HepG2 (cell line): Measurements from ENCODE around the gene AMD1. TPM values are rescaled to one million over a fixed set of nuclear protein-coding genes. Genes with fewer than 3 reads are reported as not detected.
A peak's percentile ranks its signal among the peaks of the same experiment; 100 is the strongest.

Source experiments
- ATAC-seq: fragments of 200-7000 bp; cut with Tn5 transposase; 3 replicates; pipeline ENCODE4 v1.9.1; 2020; ENCODE audit warnings: mild to moderate bottlenecking, moderate library complexity
- BruUV-seq: library from RNA; stranded (reverse); fragments of 400-500 nt; replicated peaks from 2 replicates; lab custom pipeline; 2021; lab: Mats Ljungman, UMichigan
- CTCF ChIA-PET: fragments of 300-600 bp; formaldehyde crosslinking; extraction: SDS; loops from one replicate; lab custom pipeline; 2021; ENCODE audit warnings: low total read pairs, inconsistent platforms, low intra/inter-chr PET ratio; lab: Yijun Ruan, JAX
- POLR2A ChIA-PET: fragments of 350-600 bp; sonication (Branson Sonifier 250); formaldehyde crosslinking; loops from one replicate; lab custom pipeline; 2020; ENCODE audit warnings: antibody characterized with exemption, inconsistent platforms; lab: Yijun Ruan, JAX
- DNase-seq: peaks from one replicate; pipeline ENCODE4 v3.0.0-alpha.2; 2015; ENCODE audit warnings: low spot score
- FAIRE-seq: peaks from 3 replicates; lab custom pipeline; 2011; peaks lifted over from hg19 to GRCh38; lab: Jason Lieb, UNC
- H2AFZ ChIP-seq: one replicate; pipeline ENCODE4 v1.6.1; 2011; ENCODE audit warnings: low read length, inconsistent platforms
- H3K27ac ChIP-seq: fragments of 300-600 bp; 3 replicates; pipeline ENCODE4 v1.8.0; 2011; ENCODE audit warnings: mixed run types, mild to moderate bottlenecking, mixed read lengths, low read length, inconsistent platforms; ENCODE audit not compliant: insufficient read depth; ENCODE audit errors: extremely low read length
- H3K27me3 ChIP-seq, 2 experiments: fragments of 200-600 bp in 1 of 2; 2 replicates in 1 of 2; 3 replicates in 1 of 2; pipeline versions ENCODE4 v1.6.0 to v1.8.0; 2011; ENCODE audit warnings: low read length in 2 of 2, mild to moderate bottlenecking in 2 of 2, moderate library complexity in 2 of 2, inconsistent platforms in 1 of 2; ENCODE audit not compliant: insufficient read depth in 2 of 2, control insufficient read depth in 1 of 2
- H3K36me3 ChIP-seq, 2 experiments: fragments of 200-600 bp in 1 of 2; replicated peaks in 1 of 2; 2 replicates in 1 of 2; 3 replicates in 1 of 2; pipeline versions ENCODE4 v1.5.1 to v1.8.0; 2011; ENCODE audit warnings: low read length in 2 of 2, inconsistent platforms in 1 of 2; ENCODE audit not compliant: insufficient read depth in 2 of 2, control insufficient read depth in 1 of 2
- H3K4me1 ChIP-seq: 2 replicates; pipeline ENCODE4 v1.5.1; 2012; ENCODE audit warnings: low read length, inconsistent platforms; ENCODE audit not compliant: insufficient read depth
- H3K4me2 ChIP-seq: 2 replicates; pipeline ENCODE4 v1.6.0; 2011; ENCODE audit warnings: low read depth, low read length, inconsistent platforms
- H3K4me3 ChIP-seq, 3 experiments: fragments of 200-600 bp in 1 of 3; sonication (generic), shearing (Covaris generic) in 1 of 3; replicated peaks in 1 of 3; 2 replicates each; pipeline ENCODE4 v1.5.1; 2011 to 2016; ENCODE audit warnings: low read length in 3 of 3, inconsistent platforms in 2 of 3, low read depth in 2 of 3, mild to moderate bottlenecking in 2 of 3, control low read depth in 1 of 3, mixed read lengths in 1 of 3; ENCODE audit not compliant: insufficient read depth in 1 of 3
- H3K79me2 ChIP-seq: one replicate; pipeline ENCODE4 v1.6.1; 2011; ENCODE audit warnings: low read length, inconsistent platforms; ENCODE audit not compliant: insufficient read depth
- H3K9ac ChIP-seq: 2 replicates; pipeline ENCODE4 v1.6.0; 2011; ENCODE audit warnings: mild to moderate bottlenecking, low read depth, low read length, inconsistent platforms; ENCODE audit not compliant: insufficient read depth
- H3K9me3 ChIP-seq: 2 replicates; pipeline ENCODE4 v1.5.1; 2012; ENCODE audit warnings: mild to moderate bottlenecking, low read length
- H4K20me1 ChIP-seq: 2 replicates; pipeline ENCODE4 v1.6.0; 2011; ENCODE audit warnings: inconsistent platforms, mild to moderate bottlenecking, low read length, moderate library complexity; ENCODE audit not compliant: insufficient read depth
- NFKBIZ ChIP-seq: IDR thresholded peaks from 2 replicates; pipeline ENCODE4 v1.6.1; 2018; ENCODE audit warnings: missing genetic modification reagents, missing compliant biosample characterization
- POLR2AphosphoS5 ChIP-seq: IDR thresholded peaks from 2 replicates; pipeline ENCODE4 v1.6.1; 2012; ENCODE audit warnings: low read depth, low read length
- POLR2G ChIP-seq: fragments of 200-400 bp; formaldehyde crosslinking; IDR thresholded peaks from 2 replicates; pipeline ENCODE4 v1.6.1; 2018; ENCODE audit warnings: mild to moderate bottlenecking, low read depth, low read length, moderate library complexity
- RBM22 ChIP-seq: fragments of 200-400 bp; formaldehyde crosslinking; optimal IDR thresholded peaks from 2 replicates; pipeline ENCODE3; 2017; ENCODE audit warnings: mild to moderate bottlenecking, low read length, moderate library complexity
- SOX13 ChIP-seq, 3 experiments: fragments of 450-650 bp in 1 of 3; sonication (generic) in 1 of 3; formaldehyde crosslinking in 1 of 3; IDR thresholded peaks in 2 of 3; conservative IDR thresholded peaks in 1 of 3; 2 replicates each; pipeline versions ENCODE4 v1.5.0 to v1.6.1; 2016 to 2020; ENCODE audit warnings: antibody characterized with exemption in 1 of 3, mild to moderate bottlenecking in 1 of 3, missing compliant biosample characterization in 1 of 3, missing genetic modification reagents in 1 of 3, moderate library complexity in 1 of 3
- ZNF644 ChIP-seq: IDR thresholded peaks from 2 replicates; pipeline ENCODE4 v1.6.1; 2016; ENCODE audit warnings: low read depth
- WGBS: methylation state at CpG from one replicate; pipeline ENCODE4 v1.1.6; 2017; ENCODE audit warnings: low lambda C conversion rate; 5-methylcytosine and 5-hydroxymethylcytosine counted together
- in situ Hi-C: cut with HindIII; loops from 2 replicates; pipeline ENCODE4 v1.10.0; 2017; ENCODE audit warnings: low pct_unique_long_range_greater_than_20kb; ENCODE audit not compliant: extremely low pct_ligation_motif_present
- intact Hi-C: fragments of 100-400 bp; cut with micrococcal nuclease; formaldehyde crosslinking; loops from one replicate; pipeline ENCODE4 v1.10.0; 2022; ENCODE audit not compliant: unreplicated experiment
- polyA plus RNA-seq, 8 experiments: library from polyadenylated mRNA; depleted of rRNA in 3 of 8; stranded (reverse) in 7 of 8; unstranded in 1 of 8; fragments of >200 nt; fragmentation: Illumina TruSeq in 4 of 8; extraction: Trizol in 4 of 8; gene quantifications; 2 replicates each; pipeline versions ENCODE4 v1.2.1 to v1.2.3, GENCODE V29; 2011 to 2016; ENCODE audit warnings: low read depth in 4 of 8, missing spikeins in 1 of 8, mixed read lengths in 1 of 8; ENCODE audit not compliant: insufficient read depth in 1 of 8
- total RNA-seq, 5 experiments: library from RNA; depleted of rRNA; stranded (reverse); fragments of >200 nt; fragmentation: Illumina TruSeq; extraction: Trizol; gene quantifications; 2 replicates each; pipeline ENCODE4 v1.2.3, GENCODE V29; 2016; ENCODE audit warnings: low read depth in 1 of 5

Gene AMD1
- total and polyA plus RNA-seq, 2 of the 13 experiments (the other 11 are each of a cell fraction or from before 2014, with no cell fraction given): 108 to 123 TPM

DNA sequence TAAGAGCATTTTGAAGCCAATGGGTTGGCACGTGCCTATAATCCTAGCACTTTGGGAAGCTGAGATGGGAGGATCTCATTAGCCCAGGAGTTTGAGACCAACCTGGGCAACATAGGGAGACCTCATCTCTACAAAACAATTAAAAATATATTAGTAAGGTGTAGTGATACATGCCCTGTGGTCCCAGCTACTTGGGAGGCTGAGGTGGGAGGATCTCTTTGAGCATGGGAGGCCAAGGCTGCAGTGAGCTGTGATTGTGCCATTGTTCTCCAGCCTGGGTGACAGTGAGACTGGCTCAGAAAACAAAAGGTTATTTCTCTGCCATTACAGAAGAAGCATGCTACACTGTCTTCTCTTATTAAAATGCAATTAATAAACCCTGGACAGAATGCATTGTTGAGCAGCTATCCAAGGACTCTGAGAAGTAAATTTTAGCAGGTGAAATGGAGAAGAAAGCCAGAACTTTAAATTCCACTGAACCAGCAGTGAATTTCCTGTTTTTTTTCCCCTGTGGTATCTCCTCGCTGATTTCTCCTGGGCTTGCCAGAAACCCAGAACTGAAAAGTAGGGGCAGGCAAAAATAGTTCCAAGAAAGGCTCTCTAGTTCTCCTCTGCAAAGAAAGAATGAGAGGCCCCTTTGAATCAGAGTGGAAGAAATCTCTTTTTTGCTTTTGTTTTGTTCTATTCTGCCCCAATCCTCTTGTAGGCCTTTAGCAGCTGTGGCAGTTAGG, 8.4 kb downstream of the AMD1 start (continued):
- TF ChIP-seq SOX13 (IDR thresholded peaks at IDR 0.05): no peak
- 0 out of 4 replicates have a peak, but pooled peaks of 1 of the 2 experiments have one; percentile 36 for TF ChIP-seq SOX13 (CRISPR knock-in tag; conservative IDR thresholded peaks at IDR 0.05 in 1 of 2, IDR thresholded peaks at IDR 0.05 in 1 of 2)
- no peak for TF ChIP-seq NFKBIZ (CRISPR knock-in tag)

DNA sequence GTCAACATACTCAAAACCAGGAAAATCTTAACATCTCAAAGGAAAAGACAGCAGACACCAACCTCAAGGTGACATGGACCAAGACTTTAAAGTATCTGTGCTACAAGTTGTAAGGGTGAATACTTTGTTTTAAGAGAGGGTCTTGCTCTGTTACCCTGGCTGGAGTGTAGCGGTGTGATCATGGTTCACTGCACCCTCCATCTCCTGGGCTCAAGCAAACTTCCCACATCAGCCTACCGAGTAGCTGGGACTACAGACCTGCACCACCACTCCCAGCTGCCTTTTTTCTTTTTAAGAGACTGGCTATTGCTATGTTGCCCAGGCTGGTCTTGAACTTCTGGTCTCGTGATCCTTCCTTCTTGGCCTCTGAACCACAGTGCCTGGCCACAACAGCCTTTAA, 9.7 kb downstream of the AMD1 start:
- Histone ChIP-seq H3K9ac (no peak overlapping the region), H2AFZ (no peak overlapping the region), H3K4me3 (no peak overlapping the region; a peak in 1 of 6 replicates), H3K4me2 (peak overlapping the region; percentile 79; the same call in 1 of the 2 replicates), H4K20me1 (peaks cover 100% of the 10 kb centered on the region), H3K9me3 (no peaks in the 10 kb centered on the region), H3K4me1 (peaks cover 98% of the 10 kb centered on the region), H3K36me3 (peaks cover 4 to 16% of the 10 kb centered on the region in 2 experiments; a peak in 4 of 5 replicates), H3K27ac (no peak overlapping the region), H3K27me3 (no peaks in the 10 kb centered on the region), H3K79me2 (peaks cover 99% of the 10 kb centered on the region)
- FAIRE-seq (no peak), ATAC-seq (peak; percentile 19; the same call in 1 of the 3 replicates), DNase-seq (no peak)
- intact Hi-C loops: no loop called here
- TSS peak; percentile 17 for BruUV-seq
- TF ChIP-seq POLR2AphosphoS5 (peak; percentile 44; the same call in 1 of the 2 replicates), POLR2G (peak; percentile 13; the same call in 1 of the 2 replicates), ZNF644 (CRISPR knock-in tag) (no peak), RBM22 (peak; percentile 22)
- WGBS: 69% methylated on average over 3 of the region's 3 CpGs
- POLR2A ChIA-PET: interaction anchor here (1.0 to 3.6 kb wide), 3 partner anchors 8 to 74 kb away, joined by 3 to 22 read pairs (median 6); partner anchors contain the start of genes AMD1 and GTF3C6
- CTCF ChIA-PET: no interaction called here
- in situ Hi-C loops: no loop called here
